Esophagus muscularis mucosa (tissue), 4 donors: ENCODE results near the gene NHSL1. TPM values are rescaled to one million over a fixed set of nuclear protein-coding genes. Genes with fewer than 3 reads are reported as not detected.

Source experiments
- DNase-seq: peaks from one replicate; pipeline ENCODE4 v3.0.0-alpha.2; 2017; ENCODE audit errors: extremely low spot score
- H3K27ac ChIP-seq, 4 donors: fragments of 200-600 bp; sonication (generic); replicated peaks in 1 of 4; 1 replicate in 3 of 4; 2 replicates in 1 of 4; pipeline ENCODE4 v1.5.1; 2016 to 2019; ENCODE audit warnings: mild to moderate bottlenecking in 1 of 4
- H3K27me3 ChIP-seq, 4 donors: fragments of 200-600 bp; sonication (generic); one replicate each; pipeline versions ENCODE4 v1.5.1 to v1.6.0; 2016 to 2019
- H3K36me3 ChIP-seq, 4 donors: fragments of 200-600 bp; sonication (generic); one replicate each; pipeline ENCODE4 v1.5.1; 2016 to 2019
- H3K4me1 ChIP-seq, 4 donors: fragments of 200-600 bp; sonication (generic); one replicate each; pipeline ENCODE4 v1.5.1; 2016 to 2019
- H3K4me3 ChIP-seq, 4 donors: fragments of 200-600 bp; sonication (generic); 1 replicate in 2 of 4; 2 replicates in 2 of 4; pipeline ENCODE4 v1.5.1; 2016 to 2019; ENCODE audit warnings: mild to moderate bottlenecking in 4 of 4, moderate library complexity in 1 of 4
- H3K9me3 ChIP-seq, 4 donors: fragments of 200-600 bp; sonication (generic); 1 replicate in 3 of 4; 2 replicates in 1 of 4; pipeline ENCODE4 v1.5.1; 2016 to 2019
- CTCF ChIP-seq, 3 experiments: fragments of 200-600 bp in 2 of 3; fragments of 450-650 bp in 1 of 3; sonication (generic) in 2 of 3; IDR thresholded peaks; one replicate each; pipeline ENCODE4 v1.5.1; 2017 to 2019; ENCODE audit warnings: antibody characterized with exemption in 3 of 3, mild to moderate bottlenecking in 2 of 3, moderate library complexity in 1 of 3
- EP300 ChIP-seq: sonication (generic); formaldehyde crosslinking; IDR thresholded peaks from one replicate; pipeline ENCODE4 v1.6.1; 2017; ENCODE audit warnings: antibody characterized with exemption
- POLR2A ChIP-seq: fragments of 450-650 bp; IDR thresholded peaks from one replicate; pipeline ENCODE4 v1.6.1; 2017; ENCODE audit warnings: antibody characterized with exemption, moderate library complexity, mild to moderate bottlenecking, low read depth
- POLR2AphosphoS5 ChIP-seq, 2 donors: sonication (generic); formaldehyde crosslinking; IDR thresholded peaks; one replicate each; pipeline ENCODE4 v1.6.1; 2017; ENCODE audit warnings: antibody characterized with exemption in 2 of 2
- WGBS: methylation state at CpG from one replicate; pipeline ENCODE4 v1.1.5; 2018; 5-methylcytosine and 5-hydroxymethylcytosine counted together
- intact Hi-C: fragments of 100-400 bp; cut with DNase I; formaldehyde crosslinking; loops from one replicate; pipeline ENCODE4 v1.15.1; 2023
- total RNA-seq, 4 donors: library from RNA; depleted of rRNA; stranded (reverse); fragments of >200 nt; gene quantifications; one replicate each; pipeline versions ENCODE4 v1.1.0 to v1.2.1, GENCODE V29; 2016

Gene NHSL1
- total RNA-seq, 4 donors from 2014 or later, result 8.6 to 15.6 (median 11.7) TPM

GRCh38 chr6:138515657-138516248 lies 16.5 kb upstream of the NHSL1 start:
- 93% methylated on average over 12 of the region's 12 CpGs for WGBS
- intact Hi-C loops, result no loop called here
- TF ChIP-seq EP300, result no peak
- H3K27me3 ChIP-seq, result no peaks in the 10 kb centered on the region
- H3K4me1 ChIP-seq, result peaks cover 0 to 4% (median 0%) of the 10 kb centered on the region in 4 donors
- DNase-seq, result no peak
- peaks cover 0 to 5% (median 0%) of the 10 kb centered on the region in 4 donors for H3K9me3 ChIP-seq
- no peaks in the 10 kb centered on the region for H3K36me3 ChIP-seq
- H3K4me3 ChIP-seq, result no peak overlapping the region
- H3K27ac ChIP-seq, result no peak overlapping the region

GRCh38 chr6:138514860-138515540 lies 15.7 kb upstream of the NHSL1 start:
- DNase-seq, result no peak
- H3K4me1 ChIP-seq, result peaks cover 0 to 4% (median 0%) of the 10 kb centered on the region in 4 donors
- H3K4me3 ChIP-seq, result no peak overlapping the region
- TF ChIP-seq EP300, result no peak
- no peak for TF ChIP-seq CTCF (IDR thresholded peaks at IDR 0.05)
- no peak for TF ChIP-seq POLR2A
- no peak for TF ChIP-seq POLR2AphosphoS5 (IDR thresholded peaks at IDR 0.05)
- H3K36me3 ChIP-seq, result no peaks in the 10 kb centered on the region
- H3K9me3 ChIP-seq, result peaks cover 0 to 5% (median 0%) of the 10 kb centered on the region in 4 donors
- 89% methylated on average over 9 of the region's 9 CpGs for WGBS
- H3K27me3 ChIP-seq, result no peaks in the 10 kb centered on the region
- intact Hi-C loops, result no loop called here
- no peak overlapping the region for H3K27ac ChIP-seq

GRCh38 chr6:138512609-138513008 lies 13.3 kb upstream of the NHSL1 start:
- H3K27me3 ChIP-seq, result no peaks in the 10 kb centered on the region

GRCh38 chr6:138510093-138510492 lies 10.8 kb upstream of the NHSL1 start:
- Histone ChIP-seq H3K27me3 (no peaks in the 10 kb centered on the region), H3K4me3 (no peak overlapping the region), H3K9me3 (no peaks in the 10 kb centered on the region), H3K36me3 (no peaks in the 10 kb centered on the region), H3K4me1 (no peaks in the 10 kb centered on the region), H3K27ac (no peak overlapping the region)
- TF ChIP-seq POLR2AphosphoS5 (IDR thresholded peaks at IDR 0.05) (no peak), EP300 (no peak), POLR2A (no peak), CTCF (IDR thresholded peaks at IDR 0.05) (no peak)
- intact Hi-C loops, result no loop called here
- DNase-seq, result no peak
- WGBS, result 65% methylated on average over 3 of the region's 3 CpGs

More at GRCh38 chr6:138512609-138513008, 13.3 kb upstream of the NHSL1 start:
- DNase-seq, result no peak
- H3K27ac ChIP-seq, result no peak overlapping the region
- intact Hi-C loops, result no loop called here
- H3K9me3 ChIP-seq, result peaks cover 0 to 1% (median 0%) of the 10 kb centered on the region in 4 donors
- WGBS, result 83% methylated on average over 8 of the region's 8 CpGs
- TF ChIP-seq EP300 (no peak), POLR2A (no peak), POLR2AphosphoS5 (IDR thresholded peaks at IDR 0.05) (no peak), CTCF (IDR thresholded peaks at IDR 0.05) (no peak)
- no peak overlapping the region for H3K4me3 ChIP-seq
- no peaks in the 10 kb centered on the region for H3K36me3 ChIP-seq
- peaks cover 0 to 4% (median 0%) of the 10 kb centered on the region in 4 donors for H3K4me1 ChIP-seq

- intact Hi-C loops, result loop anchor here (1.0 to 5.0 kb wide), 2 partner anchors 80 to 392 kb away; no protein-coding TSS in a partner anchor
- H3K9me3 ChIP-seq, result no peaks in the 10 kb centered on the region
- DNase-seq, result no peak
- no peaks in the 10 kb centered on the region for H3K36me3 ChIP-seq
- no peaks in the 10 kb centered on the region for H3K4me1 ChIP-seq
- H3K4me3 ChIP-seq, result no peak overlapping the region
- H3K27me3 ChIP-seq, result no peaks in the 10 kb centered on the region
- TF ChIP-seq POLR2AphosphoS5 (IDR thresholded peaks at IDR 0.05) (no peak), CTCF (IDR thresholded peaks at IDR 0.05) (peak; percentile 68 to 74 (median 68)), POLR2A (no peak), EP300 (no peak)
- no peak overlapping the region for H3K27ac ChIP-seq
- 20% methylated on average over 6 of the region's 6 CpGs for WGBS
These were observed 10.1 kb upstream of the NHSL1 start for GRCh38 chr6:138509371-138509770.
